Osteoblast (primary cell): Measurements from ENCODE around the gene INSM1. TPM values are rescaled to one million over a fixed set of nuclear protein-coding genes. Genes with fewer than 3 reads are reported as not detected.

Experiments used
- DNase-seq: peaks from one replicate; pipeline ENCODE4 v3.0.0; 2011; ENCODE audit warnings: low spot score, mixed read lengths; ENCODE audit not compliant: insufficient read length; ENCODE audit errors: missing footprints
- H2AFZ ChIP-seq: 2 replicates; pipeline ENCODE4 v1.6.0; 2011; ENCODE audit warnings: mild to moderate bottlenecking, low read length
- H3K27ac ChIP-seq: 2 replicates; pipeline ENCODE4 v1.5.1; 2011; ENCODE audit warnings: mild to moderate bottlenecking, low read depth, low read length, moderate library complexity
- H3K27me3 ChIP-seq: 2 replicates; pipeline ENCODE4 v1.6.0; 2012; ENCODE audit warnings: mild to moderate bottlenecking, control low read depth, inconsistent platforms, low read length, moderate library complexity; ENCODE audit not compliant: insufficient read depth
- H3K36me3 ChIP-seq: 2 replicates; pipeline ENCODE4 v1.5.1; 2011; ENCODE audit warnings: mild to moderate bottlenecking, low read length, control low read depth, moderate library complexity; ENCODE audit not compliant: insufficient read depth
- H3K4me1 ChIP-seq: 2 replicates; pipeline ENCODE4 v1.5.1; 2011; ENCODE audit warnings: mild to moderate bottlenecking, low read length, control low read depth, moderate library complexity; ENCODE audit not compliant: insufficient read depth
- H3K4me2 ChIP-seq: 2 replicates; pipeline ENCODE4 v1.6.0; 2011; ENCODE audit warnings: mild to moderate bottlenecking, low read length; ENCODE audit not compliant: insufficient read depth
- H3K4me3 ChIP-seq: fragments of 200-600 bp; sonication (generic); 3 replicates; pipeline ENCODE4 v1.5.1; 2012; ENCODE audit warnings: mild to moderate bottlenecking, low read length, inconsistent platforms; ENCODE audit not compliant: insufficient read depth
- H3K79me2 ChIP-seq: 2 replicates; pipeline ENCODE4 v1.6.0; 2012; ENCODE audit warnings: mild to moderate bottlenecking, low read length, control low read depth, inconsistent platforms; ENCODE audit not compliant: insufficient read depth
- H3K9me3 ChIP-seq: 2 replicates; pipeline ENCODE4 v1.5.1; 2011; ENCODE audit warnings: low read depth, low read length, control low read depth
- H4K20me1 ChIP-seq: 2 replicates; pipeline ENCODE4 v1.6.0; 2012; ENCODE audit warnings: mild to moderate bottlenecking, low read length, control low read depth; ENCODE audit not compliant: insufficient read depth
- total RNA-seq: library from RNA; depleted of rRNA; stranded (reverse); fragments of >200 nt; gene quantifications from 2 replicates; pipeline ENCODE4 v1.2.3, GENCODE V29; 2012
- TF ChIP-seq, protein P1 (sequence below): IDR thresholded peaks from 2 replicates; pipeline ENCODE4 v1.5.1; 2011; ENCODE audit warnings: mild to moderate bottlenecking, low read depth, low read length, moderate library complexity; ENCODE audit errors: extremely low read depth

INSM1 gene
- total RNA-seq, 1 donor = not detected

DNA sequence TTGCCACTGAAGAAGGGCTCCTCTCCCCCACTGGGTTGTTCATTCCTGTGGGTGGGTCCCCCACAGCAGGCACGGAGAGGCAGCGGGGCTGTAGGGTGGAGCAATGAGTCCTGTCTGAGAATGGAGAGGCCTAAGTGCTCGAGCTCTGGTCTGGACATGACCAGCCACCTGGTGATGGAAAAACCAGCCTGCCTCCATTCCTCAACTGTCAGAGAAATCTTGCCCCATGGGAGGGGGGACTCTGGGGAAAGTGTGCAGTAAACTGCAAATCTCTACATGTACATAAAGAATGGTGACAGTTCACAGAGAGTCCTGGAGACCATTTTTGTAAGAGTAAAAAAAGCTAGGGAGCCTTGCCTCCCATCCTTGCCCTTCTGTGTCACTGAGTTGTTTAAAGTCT, 34.1 kb downstream of the INSM1 start:
- Histone ChIP-seq H3K79me2 (no peaks in the 10 kb centered on the region), H2AFZ (no peak overlapping the region), H3K36me3 (no peaks in the 10 kb centered on the region), H3K4me3 (no peak overlapping the region), H3K4me2 (no peak overlapping the region), H3K27me3 (no peaks in the 10 kb centered on the region), H3K27ac (no peak overlapping the region), H4K20me1 (no peaks in the 10 kb centered on the region), H3K4me1 (no peaks in the 10 kb centered on the region), H3K9me3 (no peaks in the 10 kb centered on the region)
- no peak for DNase-seq
- TF ChIP-seq, protein P1, sequence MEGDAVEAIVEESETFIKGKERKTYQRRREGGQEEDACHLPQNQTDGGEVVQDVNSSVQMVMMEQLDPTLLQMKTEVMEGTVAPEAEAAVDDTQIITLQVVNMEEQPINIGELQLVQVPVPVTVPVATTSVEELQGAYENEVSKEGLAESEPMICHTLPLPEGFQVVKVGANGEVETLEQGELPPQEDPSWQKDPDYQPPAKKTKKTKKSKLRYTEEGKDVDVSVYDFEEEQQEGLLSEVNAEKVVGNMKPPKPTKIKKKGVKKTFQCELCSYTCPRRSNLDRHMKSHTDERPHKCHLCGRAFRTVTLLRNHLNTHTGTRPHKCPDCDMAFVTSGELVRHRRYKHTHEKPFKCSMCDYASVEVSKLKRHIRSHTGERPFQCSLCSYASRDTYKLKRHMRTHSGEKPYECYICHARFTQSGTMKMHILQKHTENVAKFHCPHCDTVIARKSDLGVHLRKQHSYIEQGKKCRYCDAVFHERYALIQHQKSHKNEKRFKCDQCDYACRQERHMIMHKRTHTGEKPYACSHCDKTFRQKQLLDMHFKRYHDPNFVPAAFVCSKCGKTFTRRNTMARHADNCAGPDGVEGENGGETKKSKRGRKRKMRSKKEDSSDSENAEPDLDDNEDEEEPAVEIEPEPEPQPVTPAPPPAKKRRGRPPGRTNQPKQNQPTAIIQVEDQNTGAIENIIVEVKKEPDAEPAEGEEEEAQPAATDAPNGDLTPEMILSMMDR = no peak

DNA sequence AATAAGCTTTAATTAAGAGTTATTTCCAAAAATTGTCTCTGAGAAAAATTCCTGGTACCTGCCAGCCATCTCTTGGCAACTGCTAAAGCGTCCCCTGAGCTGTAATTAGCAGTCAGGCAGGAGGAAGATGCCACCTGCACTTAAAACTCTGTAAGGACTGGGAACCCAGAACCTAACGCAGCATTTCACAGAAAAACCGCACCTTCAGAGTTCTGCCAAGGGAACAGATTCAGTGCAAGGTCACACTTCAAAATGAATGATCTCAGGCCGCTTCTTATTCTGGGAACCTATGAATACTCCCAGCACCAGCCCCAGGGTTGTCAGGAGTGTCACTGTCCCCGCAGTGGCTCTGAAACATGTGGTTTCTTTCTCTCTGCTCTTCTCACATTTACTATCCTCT, 36.7 kb downstream of the INSM1 start:
- no peaks in the 10 kb centered on the region for H3K27me3 ChIP-seq
- H3K4me3 ChIP-seq = no peak overlapping the region
- H3K27ac ChIP-seq = no peak overlapping the region
- H3K36me3 ChIP-seq = no peaks in the 10 kb centered on the region
- H3K79me2 ChIP-seq = no peaks in the 10 kb centered on the region
- no peaks in the 10 kb centered on the region for H3K9me3 ChIP-seq
- no peaks in the 10 kb centered on the region for H4K20me1 ChIP-seq
- H3K4me1 ChIP-seq = no peaks in the 10 kb centered on the region
- no peak for DNase-seq
- no peak overlapping the region for H2AFZ ChIP-seq
- TF ChIP-seq, protein P1 = no peak
- no peak overlapping the region for H3K4me2 ChIP-seq

DNA sequence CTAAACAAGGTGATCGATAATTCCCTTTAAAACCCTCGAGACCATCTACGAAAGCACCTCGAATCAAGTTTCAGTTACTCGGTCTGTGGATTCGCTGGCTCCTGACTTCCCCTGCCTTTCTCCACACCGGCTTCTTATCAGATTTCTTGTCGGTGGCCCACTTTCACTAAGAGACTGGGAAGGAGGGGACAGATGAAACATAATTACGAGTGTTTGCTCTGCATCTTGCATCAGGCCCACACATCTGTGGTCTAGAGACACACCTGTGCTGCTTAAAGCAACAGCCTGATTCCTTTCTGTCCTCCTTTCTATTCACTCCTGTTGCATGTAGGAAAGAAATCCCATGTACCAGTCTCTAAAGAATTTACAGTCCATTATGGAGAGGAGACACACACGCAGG, 37.7 kb downstream of the INSM1 start:
- DNase-seq = no peak
- no peak overlapping the region for H3K4me2 ChIP-seq
- H3K4me3 ChIP-seq = no peak overlapping the region
- H3K4me1 ChIP-seq = no peaks in the 10 kb centered on the region
- no peaks in the 10 kb centered on the region for H3K27me3 ChIP-seq
- no peaks in the 10 kb centered on the region for H3K79me2 ChIP-seq
- no peaks in the 10 kb centered on the region for H3K36me3 ChIP-seq
- no peaks in the 10 kb centered on the region for H3K9me3 ChIP-seq
- H4K20me1 ChIP-seq = no peaks in the 10 kb centered on the region
- no peak overlapping the region for H3K27ac ChIP-seq
- no peak overlapping the region for H2AFZ ChIP-seq
- TF ChIP-seq, protein P1 = no peak

DNA sequence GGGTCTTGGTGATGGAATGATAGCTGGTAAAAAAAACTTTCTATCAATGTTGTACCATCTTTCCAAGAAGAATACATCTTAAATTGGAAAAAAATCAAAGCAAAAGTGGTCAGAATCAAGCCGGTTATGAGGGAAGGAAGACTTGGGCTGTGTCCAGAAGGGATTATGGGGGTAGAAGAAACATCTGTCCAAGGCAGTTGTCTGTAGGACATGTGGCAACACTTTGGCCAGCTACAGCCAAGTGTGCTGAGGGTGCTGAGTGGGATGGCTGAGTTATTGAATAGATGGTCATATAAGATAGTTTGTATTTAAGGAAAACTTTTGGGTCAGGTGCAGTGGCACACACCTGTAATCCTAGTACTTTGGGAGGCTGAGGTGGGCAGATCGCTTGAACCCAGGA, 38.4 kb downstream of the INSM1 start:
- H3K27ac ChIP-seq = no peak overlapping the region
- H2AFZ ChIP-seq = no peak overlapping the region
- no peak overlapping the region for H3K4me3 ChIP-seq
- no peak overlapping the region for H3K4me2 ChIP-seq
- no peaks in the 10 kb centered on the region for H3K4me1 ChIP-seq
- TF ChIP-seq, protein P1 = no peak
- H3K27me3 ChIP-seq = no peaks in the 10 kb centered on the region
- no peaks in the 10 kb centered on the region for H4K20me1 ChIP-seq
- no peaks in the 10 kb centered on the region for H3K9me3 ChIP-seq
- no peaks in the 10 kb centered on the region for H3K79me2 ChIP-seq
- no peaks in the 10 kb centered on the region for H3K36me3 ChIP-seq
- no peak for DNase-seq
